Measurements from ENCODE around the gene PLCB1. TPM values are rescaled to one million over a fixed set of nuclear protein-coding genes. Genes with fewer than 3 reads are reported as not detected.

The PLCB1 gene
- polyA plus RNA-seq, 1 donor (not counting 4 experiments of a cell fraction or from before 2014, with no cell fraction given): 0.37 TPM

DNA sequence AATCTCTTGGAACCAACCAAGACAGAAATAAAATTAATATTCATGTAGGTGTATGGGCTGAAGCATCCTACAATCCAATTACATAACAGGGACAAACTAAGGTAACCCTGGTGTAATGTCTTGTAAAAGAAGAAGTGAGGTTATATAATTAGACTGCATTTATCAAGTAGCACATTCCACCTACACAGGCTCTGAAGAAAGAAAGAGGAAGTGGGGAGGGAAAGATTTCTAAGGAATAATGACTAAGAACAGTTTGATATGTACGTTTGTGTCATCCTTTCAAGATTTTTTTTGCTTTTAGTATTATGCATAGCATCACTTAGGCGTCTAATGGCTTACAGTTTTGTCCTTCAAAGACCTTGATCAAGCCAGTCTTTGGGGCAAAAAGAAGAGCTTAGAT lies 139.7 kb downstream of the PLCB1 start:
- FAIRE-seq: no peak

DNA sequence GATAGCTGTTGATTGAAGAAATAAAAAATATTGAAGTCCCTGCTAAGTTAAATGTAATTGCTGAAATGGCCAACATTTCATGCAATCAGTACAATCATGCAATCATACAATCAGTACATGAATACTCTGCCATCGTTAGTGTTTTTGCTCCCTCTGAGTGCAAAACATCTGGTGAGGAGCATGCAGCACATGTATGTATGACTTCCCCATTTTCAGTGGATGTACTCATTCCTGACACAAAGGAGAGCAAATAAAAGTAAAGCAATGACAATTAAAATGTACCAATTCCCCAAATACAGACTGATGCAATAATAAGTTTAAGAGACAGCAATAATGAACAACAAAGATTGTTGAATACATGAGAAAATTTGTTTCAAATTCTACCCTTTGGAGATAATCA lies 140.7 kb downstream of the PLCB1 start:
- Histone ChIP-seq H3K27me3 (ENCODE audit: control insufficient read depth, extremely low read depth, insufficient read depth, low read length) (no peaks in the 10 kb centered on the region), H3K4me3 (ENCODE audit: control insufficient read depth in 2 of 3, extremely low read depth in 1 of 3, insufficient read depth in 2 of 3, low read depth in 1 of 3, low read length in 3 of 3) (no peak overlapping the region), H3K36me3 (ENCODE audit: control insufficient read depth in 2 of 2, extremely low read depth in 1 of 2, insufficient read depth in 2 of 2, low read length in 2 of 2) (no peaks in the 10 kb centered on the region), H3K27ac (ENCODE audit: control insufficient read depth, insufficient read depth, low read length) (no peak overlapping the region), H3K4me1 (ENCODE audit: control insufficient read depth, extremely low read depth, insufficient read depth, low read length) (no peaks in the 10 kb centered on the region), H3K9me1 (ENCODE audit: control insufficient read depth, extremely low read depth, insufficient read depth, low read length) (no peaks in the 10 kb centered on the region), H2AFZ (ENCODE audit: control insufficient read depth, low read length) (no peak overlapping the region), H3K9me3 (ENCODE audit: control insufficient read depth, low read depth, low read length) (no peaks in the 10 kb centered on the region), H3K79me2 (ENCODE audit: control insufficient read depth, insufficient read depth, low read length) (no peaks in the 10 kb centered on the region), H3K9ac (ENCODE audit: control insufficient read depth, extremely low read depth, insufficient read depth, low read length) (no peak overlapping the region), H3K4me2 (ENCODE audit: control insufficient read depth, extremely low read depth, insufficient read depth, low read depth, low read length) (no peak overlapping the region), H4K20me1 (ENCODE audit: control insufficient read depth, extremely low read depth, insufficient read depth, low read length) (no peaks in the 10 kb centered on the region)
- TF ChIP-seq EZH2 (IDR thresholded peaks at IDR 0.05; ENCODE audit: low read length): no peak
- TF ChIP-seq, protein P1, sequence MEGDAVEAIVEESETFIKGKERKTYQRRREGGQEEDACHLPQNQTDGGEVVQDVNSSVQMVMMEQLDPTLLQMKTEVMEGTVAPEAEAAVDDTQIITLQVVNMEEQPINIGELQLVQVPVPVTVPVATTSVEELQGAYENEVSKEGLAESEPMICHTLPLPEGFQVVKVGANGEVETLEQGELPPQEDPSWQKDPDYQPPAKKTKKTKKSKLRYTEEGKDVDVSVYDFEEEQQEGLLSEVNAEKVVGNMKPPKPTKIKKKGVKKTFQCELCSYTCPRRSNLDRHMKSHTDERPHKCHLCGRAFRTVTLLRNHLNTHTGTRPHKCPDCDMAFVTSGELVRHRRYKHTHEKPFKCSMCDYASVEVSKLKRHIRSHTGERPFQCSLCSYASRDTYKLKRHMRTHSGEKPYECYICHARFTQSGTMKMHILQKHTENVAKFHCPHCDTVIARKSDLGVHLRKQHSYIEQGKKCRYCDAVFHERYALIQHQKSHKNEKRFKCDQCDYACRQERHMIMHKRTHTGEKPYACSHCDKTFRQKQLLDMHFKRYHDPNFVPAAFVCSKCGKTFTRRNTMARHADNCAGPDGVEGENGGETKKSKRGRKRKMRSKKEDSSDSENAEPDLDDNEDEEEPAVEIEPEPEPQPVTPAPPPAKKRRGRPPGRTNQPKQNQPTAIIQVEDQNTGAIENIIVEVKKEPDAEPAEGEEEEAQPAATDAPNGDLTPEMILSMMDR (optimal IDR thresholded peaks at IDR 0.05 in 1 of 3, IDR thresholded peaks at IDR 0.05 in 1 of 3, conservative IDR thresholded peaks at IDR 0.05 in 1 of 3; ENCODE audit: extremely low read depth in 1 of 3, insufficient read depth in 2 of 3, low read length in 3 of 3): no peak
- dilution Hi-C loops (cut with MboI; ENCODE audit: extremely low pct_ligation_motif_present, low sequenced_read_pairs): no loop called here
- DNase-seq (ENCODE audit: low read depth, low spot score) (no peak), FAIRE-seq (no peak)

More for the DNA sequence above, 139.7 kb downstream of the PLCB1 start:
- DNase-seq (ENCODE audit: low read depth, low spot score): no peak
- no peak overlapping the region for H3K27ac ChIP-seq (ENCODE audit: control insufficient read depth, insufficient read depth, low read length)
- no peaks in the 10 kb centered on the region for H3K4me1 ChIP-seq (ENCODE audit: control insufficient read depth, extremely low read depth, insufficient read depth, low read length)
- H3K79me2 ChIP-seq (ENCODE audit: control insufficient read depth, insufficient read depth, low read length): no peaks in the 10 kb centered on the region
- no peaks in the 10 kb centered on the region for H4K20me1 ChIP-seq (ENCODE audit: control insufficient read depth, extremely low read depth, insufficient read depth, low read length)
- TF ChIP-seq EZH2 (IDR thresholded peaks at IDR 0.05; ENCODE audit: low read length): no peak
- TF ChIP-seq, protein P1 (optimal IDR thresholded peaks at IDR 0.05 in 1 of 3, IDR thresholded peaks at IDR 0.05 in 1 of 3, conservative IDR thresholded peaks at IDR 0.05 in 1 of 3; ENCODE audit: extremely low read depth in 1 of 3, insufficient read depth in 2 of 3, low read length in 3 of 3): no peak
- dilution Hi-C loops (cut with MboI; ENCODE audit: extremely low pct_ligation_motif_present, low sequenced_read_pairs): no loop called here
- no peak overlapping the region for H3K4me2 ChIP-seq (ENCODE audit: control insufficient read depth, extremely low read depth, insufficient read depth, low read depth, low read length)
- H2AFZ ChIP-seq (ENCODE audit: control insufficient read depth, low read length): no peak overlapping the region
- H3K36me3 ChIP-seq (ENCODE audit: control insufficient read depth in 2 of 2, extremely low read depth in 1 of 2, insufficient read depth in 2 of 2, low read length in 2 of 2): no peaks in the 10 kb centered on the region
- peaks cover 2% of the 10 kb centered on the region for H3K9me3 ChIP-seq (ENCODE audit: control insufficient read depth, low read depth, low read length)
- H3K9ac ChIP-seq (ENCODE audit: control insufficient read depth, extremely low read depth, insufficient read depth, low read length): no peak overlapping the region
- no peaks in the 10 kb centered on the region for H3K9me1 ChIP-seq (ENCODE audit: control insufficient read depth, extremely low read depth, insufficient read depth, low read length)
- H3K27me3 ChIP-seq (ENCODE audit: control insufficient read depth, extremely low read depth, insufficient read depth, low read length): no peaks in the 10 kb centered on the region
- no peak overlapping the region for H3K4me3 ChIP-seq (ENCODE audit: control insufficient read depth in 2 of 3, extremely low read depth in 1 of 3, insufficient read depth in 2 of 3, low read depth in 1 of 3, low read length in 3 of 3)

Measured in keratinocyte (primary cell).